Fibroblast of lung (primary cell): ENCODE results near the gene JMJD4.

Experiments
- EZH2 ChIP-seq: IDR thresholded peaks from 2 replicates; pipeline ENCODE4 v1.5.1; 2012; ENCODE audit warnings: low read length, control low read depth, mild to moderate bottlenecking; ENCODE audit errors: missing control alignments
- TF ChIP-seq, protein P1 (sequence below), 2 donors: IDR thresholded peaks in 1 of 2; conservative IDR thresholded peaks in 1 of 2; 1 replicate in 1 of 2; 2 replicates in 1 of 2; pipeline ENCODE4 v1.5.1; 2011 to 2012; ENCODE audit warnings: low read length in 2 of 2, control low read depth in 1 of 2, inconsistent platforms in 1 of 2, low read depth in 1 of 2, mild to moderate bottlenecking in 1 of 2

DNA sequence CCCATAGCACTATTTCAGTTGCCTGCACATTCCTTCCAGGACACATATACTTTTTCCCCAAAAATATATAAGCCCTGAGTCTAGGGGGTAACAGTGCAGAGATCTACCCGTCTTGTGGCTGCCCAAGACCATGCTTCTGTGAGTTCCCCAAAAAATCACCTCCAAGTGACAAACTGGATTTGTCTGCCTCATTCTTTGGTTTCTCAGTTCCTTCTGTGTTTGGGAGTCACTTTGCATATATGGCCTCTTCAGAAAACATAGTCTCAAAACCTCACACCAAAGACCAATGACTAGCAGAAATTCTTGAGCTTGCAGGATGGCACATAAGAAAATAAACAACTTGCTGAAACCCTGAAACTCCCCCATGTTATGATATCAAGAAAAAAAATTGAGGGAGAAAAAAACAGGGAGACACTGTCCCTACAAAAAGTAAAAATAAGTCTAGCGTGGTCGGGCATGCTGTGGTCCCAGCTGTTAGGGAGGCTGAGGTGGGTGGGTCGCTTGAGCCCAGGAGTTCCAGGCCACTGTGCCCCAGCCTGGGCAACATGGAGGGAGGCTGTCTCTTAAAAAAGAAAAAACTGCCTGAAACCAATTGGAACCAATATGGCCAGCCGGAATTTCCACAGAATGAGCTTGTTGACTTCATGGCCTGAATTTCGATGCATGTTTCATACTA, 8.0 kb downstream of the JMJD4 start:
- TF ChIP-seq, protein P1, sequence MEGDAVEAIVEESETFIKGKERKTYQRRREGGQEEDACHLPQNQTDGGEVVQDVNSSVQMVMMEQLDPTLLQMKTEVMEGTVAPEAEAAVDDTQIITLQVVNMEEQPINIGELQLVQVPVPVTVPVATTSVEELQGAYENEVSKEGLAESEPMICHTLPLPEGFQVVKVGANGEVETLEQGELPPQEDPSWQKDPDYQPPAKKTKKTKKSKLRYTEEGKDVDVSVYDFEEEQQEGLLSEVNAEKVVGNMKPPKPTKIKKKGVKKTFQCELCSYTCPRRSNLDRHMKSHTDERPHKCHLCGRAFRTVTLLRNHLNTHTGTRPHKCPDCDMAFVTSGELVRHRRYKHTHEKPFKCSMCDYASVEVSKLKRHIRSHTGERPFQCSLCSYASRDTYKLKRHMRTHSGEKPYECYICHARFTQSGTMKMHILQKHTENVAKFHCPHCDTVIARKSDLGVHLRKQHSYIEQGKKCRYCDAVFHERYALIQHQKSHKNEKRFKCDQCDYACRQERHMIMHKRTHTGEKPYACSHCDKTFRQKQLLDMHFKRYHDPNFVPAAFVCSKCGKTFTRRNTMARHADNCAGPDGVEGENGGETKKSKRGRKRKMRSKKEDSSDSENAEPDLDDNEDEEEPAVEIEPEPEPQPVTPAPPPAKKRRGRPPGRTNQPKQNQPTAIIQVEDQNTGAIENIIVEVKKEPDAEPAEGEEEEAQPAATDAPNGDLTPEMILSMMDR (conservative IDR thresholded peaks at IDR 0.05 in 1 of 2, IDR thresholded peaks at IDR 0.05 in 1 of 2; ENCODE audit: low read depth in 1 of 2, low read length in 2 of 2): no peak
- TF ChIP-seq EZH2: no peak
